GM12878 (cell line): ENCODE measurements around the gene KIF4B. TPM values are rescaled to one million over a fixed set of nuclear protein-coding genes. Genes with fewer than 3 reads are reported as not detected.

Experiments
- ATAC-seq: fragments of 200-7000 bp; cut with Tn5 transposase; 3 replicates; pipeline ENCODE4 v1.9.1; 2020; ENCODE audit warnings: mild to moderate bottlenecking, moderate library complexity
- BruUV-seq: library from RNA; stranded (reverse); fragments of 400-500 nt; replicated peaks from 2 replicates; lab custom pipeline; 2021; lab: Mats Ljungman, UMichigan
- CTCF ChIA-PET: fragments of 300-600 bp; sonication (Branson Sonifier 250); formaldehyde crosslinking; extraction: SDS; loops from one replicate; lab custom pipeline; 2021; ENCODE audit warnings: inconsistent platforms; lab: Yijun Ruan, JAX
- POLR2A ChIA-PET: fragments of 350-600 bp; formaldehyde crosslinking; extraction: SDS; loops from one replicate; lab custom pipeline; 2021; ENCODE audit warnings: inconsistent platforms; lab: Charles Lee
- RAD21 ChIA-PET: fragments of 300-600 bp; sonication (Branson Sonifier 250); formaldehyde crosslinking; loops from one replicate; lab custom pipeline; 2023; ENCODE audit warnings: antibody characterized with exemption; ENCODE audit not compliant: unreplicated experiment; lab: Charles Lee
- SMC1A ChIA-PET: fragments of 300-600 bp; sonication (Branson Sonifier 250); formaldehyde crosslinking; loops from one replicate; lab custom pipeline; 2023; ENCODE audit not compliant: unreplicated experiment, uncharacterized antibody; lab: Charles Lee
- DNase-seq: peaks from one replicate; pipeline ENCODE4 v3.0.0-alpha.2; 2011; ENCODE audit warnings: low read depth, low spot score
- FAIRE-seq: peaks from 3 replicates; lab custom pipeline; 2011; peaks lifted over from hg19 to GRCh38; lab: Jason Lieb, UNC
- H2AFZ ChIP-seq: 2 replicates; pipeline ENCODE4 v1.6.0; 2011; ENCODE audit warnings: low read depth, low read length, control low read depth; ENCODE audit not compliant: control insufficient read depth
- H3K27ac ChIP-seq: 2 replicates; pipeline ENCODE4 v1.5.1; 2011; ENCODE audit warnings: control low read depth; ENCODE audit not compliant: control insufficient read depth, insufficient read depth
- H3K27me3 ChIP-seq, 2 experiments: replicated peaks in 1 of 2; 2 replicates each; pipeline versions ENCODE4 v1.6.0 to v1.6.1; 2011; ENCODE audit warnings: low read length in 1 of 2; ENCODE audit not compliant: control insufficient read depth in 2 of 2, insufficient read depth in 2 of 2
- H3K36me3 ChIP-seq, 2 experiments: 2 replicates each; pipeline ENCODE4 v1.5.1; 2011; ENCODE audit warnings: low read length in 1 of 2; ENCODE audit not compliant: control insufficient read depth in 2 of 2, insufficient read depth in 2 of 2
- H3K4me1 ChIP-seq: 2 replicates; pipeline ENCODE4 v1.6.1; 2011; ENCODE audit warnings: mild to moderate bottlenecking, low read length, moderate library complexity, mixed read lengths; ENCODE audit not compliant: control insufficient read depth, insufficient read depth
- H3K4me2 ChIP-seq: 2 replicates; pipeline ENCODE4 v1.6.0; 2011; ENCODE audit warnings: control low read depth; ENCODE audit not compliant: control insufficient read depth, insufficient read depth
- H3K4me3 ChIP-seq: fragments of 200-600 bp; sonication (generic); 2 replicates; pipeline ENCODE4 v1.5.1; 2016
- H3K79me2 ChIP-seq: 2 replicates; pipeline ENCODE4 v1.6.0; 2011; ENCODE audit warnings: low read length; ENCODE audit not compliant: control insufficient read depth, insufficient read depth
- H3K9ac ChIP-seq: 2 replicates; pipeline ENCODE4 v1.8.0; 2011; ENCODE audit warnings: low read length, control low read depth, mixed read lengths; ENCODE audit not compliant: control insufficient read depth, insufficient read depth
- H3K9me3 ChIP-seq: replicated peaks from 3 replicates; pipeline ENCODE4 v1.5.1; 2011; ENCODE audit warnings: mild to moderate bottlenecking, low read length; ENCODE audit not compliant: control insufficient read depth, insufficient read depth
- H4K20me1 ChIP-seq: 2 replicates; pipeline ENCODE4 v1.6.0; 2011; ENCODE audit not compliant: control insufficient read depth, insufficient read depth
- NKRF ChIP-seq: fragments of 450-650 bp; conservative IDR thresholded peaks from 2 replicates; pipeline ENCODE4 v1.6.1; 2017; ENCODE audit warnings: mild to moderate bottlenecking, moderate library complexity
- NR2C1 ChIP-seq: fragments of 450-650 bp; IDR thresholded peaks from 2 replicates; pipeline ENCODE4 v1.6.1; 2017; ENCODE audit warnings: antibody characterized with exemption, mild to moderate bottlenecking, moderate library complexity
- PAX8 ChIP-seq: fragments of 450-650 bp; IDR thresholded peaks from 2 replicates; pipeline ENCODE4 v1.6.1; 2017; ENCODE audit warnings: mild to moderate bottlenecking, moderate library complexity
- SMAD5 ChIP-seq: IDR thresholded peaks from 2 replicates; pipeline ENCODE4 v1.6.1; 2016; ENCODE audit warnings: antibody characterized with exemption, low read depth
- YBX1 ChIP-seq: fragments of 450-650 bp; IDR thresholded peaks from 2 replicates; pipeline ENCODE4 v1.6.1; 2016; ENCODE audit warnings: antibody characterized with exemption
- WGBS: methylation state at CpG from one replicate; pipeline ENCODE4 v1.1.6; 2016; ENCODE audit warnings: low lambda C conversion rate; ENCODE audit not compliant: insufficient replicate concordance, insufficient coverage; ENCODE audit errors: missing lambda C conversion rate; 5-methylcytosine and 5-hydroxymethylcytosine counted together
- in situ Hi-C: fragments of 300-500 bp; cut with MboI; formaldehyde crosslinking; loops from 9 replicates; pipeline ENCODE4 v1.14.3; 2018; ENCODE audit warnings: mixed read lengths
- intact Hi-C: fragments of 100-400 bp; cut with micrococcal nuclease; formaldehyde crosslinking; loops from one replicate; pipeline ENCODE4 v1.14.2; 2022; ENCODE audit not compliant: unreplicated experiment
- polyA plus RNA-seq, 11 experiments: library from polyadenylated mRNA; depleted of rRNA in 4 of 11; unstranded in 6 of 11; stranded (reverse) in 5 of 11; fragments of >200 nt; fragmentation: Nextera tagmentation in 4 of 11; fragmentation: Illumina TruSeq in 1 of 11; extraction: Ambion mirVana in 4 of 11; extraction: Trizol in 1 of 11; gene quantifications; 1 replicate in 1 of 11; 2 replicates in 10 of 11; pipeline versions ENCODE4 v1.2.1 to v1.2.3, GENCODE V29; 2011 to 2016; ENCODE audit warnings: inconsistent platforms in 2 of 11, missing spikeins in 2 of 11, low read depth in 1 of 11
- total RNA-seq, 4 experiments: library from RNA; depleted of rRNA in 3 of 4; stranded (reverse); fragments of >200 nt in 3 of 4; fragmentation: Illumina TruSeq in 1 of 4; extraction: Trizol in 1 of 4; gene quantifications; 2 replicates each; pipeline versions ENCODE4 v1.2.1 to v1.2.3, GENCODE V29; 2013 to 2021
- TF ChIP-seq, protein P1 (sequence below): IDR thresholded peaks from 2 replicates; pipeline ENCODE4 v1.6.1; 2012; ENCODE audit warnings: mild to moderate bottlenecking, low read depth, low read length

The KIF4B gene
- total and polyA plus RNA-seq, 10 of the 15 experiments (the other 5 are each of a cell fraction or from before 2014, with no cell fraction given), result 0.02 to 0.20 (median 0.05) TPM; not detected in 4

DNA sequence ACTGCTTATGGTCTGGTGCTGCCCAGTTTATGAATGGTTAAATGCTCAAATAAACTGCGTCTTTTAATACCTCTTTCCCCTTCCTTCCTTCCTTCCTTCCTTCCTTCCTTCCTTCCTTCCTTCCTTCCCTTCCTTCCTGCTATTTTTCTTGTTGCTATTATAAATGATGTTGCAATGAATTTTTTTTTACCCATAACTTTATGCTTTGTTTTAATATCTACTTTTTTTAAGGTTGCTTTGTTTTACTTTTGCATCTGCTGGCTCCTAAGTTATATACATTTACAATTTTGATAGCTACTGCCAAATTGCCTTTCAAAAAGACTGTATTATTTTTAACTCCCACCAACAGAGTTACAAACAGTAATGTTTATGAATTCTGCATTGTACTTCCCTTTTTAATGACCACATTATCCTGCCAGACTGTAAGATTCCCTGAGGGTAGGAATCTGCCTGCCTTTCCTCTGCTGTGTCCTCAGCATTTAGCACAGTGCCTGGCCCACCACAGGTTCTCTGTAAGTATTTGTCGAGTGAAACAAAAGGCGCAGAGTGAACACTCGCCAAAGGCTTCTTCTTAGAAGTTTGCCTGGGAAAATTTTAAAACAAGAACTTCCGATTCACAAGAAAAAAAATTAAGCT is 36.9 kb downstream of the KIF4B start (continued):
- TF ChIP-seq, protein P1, sequence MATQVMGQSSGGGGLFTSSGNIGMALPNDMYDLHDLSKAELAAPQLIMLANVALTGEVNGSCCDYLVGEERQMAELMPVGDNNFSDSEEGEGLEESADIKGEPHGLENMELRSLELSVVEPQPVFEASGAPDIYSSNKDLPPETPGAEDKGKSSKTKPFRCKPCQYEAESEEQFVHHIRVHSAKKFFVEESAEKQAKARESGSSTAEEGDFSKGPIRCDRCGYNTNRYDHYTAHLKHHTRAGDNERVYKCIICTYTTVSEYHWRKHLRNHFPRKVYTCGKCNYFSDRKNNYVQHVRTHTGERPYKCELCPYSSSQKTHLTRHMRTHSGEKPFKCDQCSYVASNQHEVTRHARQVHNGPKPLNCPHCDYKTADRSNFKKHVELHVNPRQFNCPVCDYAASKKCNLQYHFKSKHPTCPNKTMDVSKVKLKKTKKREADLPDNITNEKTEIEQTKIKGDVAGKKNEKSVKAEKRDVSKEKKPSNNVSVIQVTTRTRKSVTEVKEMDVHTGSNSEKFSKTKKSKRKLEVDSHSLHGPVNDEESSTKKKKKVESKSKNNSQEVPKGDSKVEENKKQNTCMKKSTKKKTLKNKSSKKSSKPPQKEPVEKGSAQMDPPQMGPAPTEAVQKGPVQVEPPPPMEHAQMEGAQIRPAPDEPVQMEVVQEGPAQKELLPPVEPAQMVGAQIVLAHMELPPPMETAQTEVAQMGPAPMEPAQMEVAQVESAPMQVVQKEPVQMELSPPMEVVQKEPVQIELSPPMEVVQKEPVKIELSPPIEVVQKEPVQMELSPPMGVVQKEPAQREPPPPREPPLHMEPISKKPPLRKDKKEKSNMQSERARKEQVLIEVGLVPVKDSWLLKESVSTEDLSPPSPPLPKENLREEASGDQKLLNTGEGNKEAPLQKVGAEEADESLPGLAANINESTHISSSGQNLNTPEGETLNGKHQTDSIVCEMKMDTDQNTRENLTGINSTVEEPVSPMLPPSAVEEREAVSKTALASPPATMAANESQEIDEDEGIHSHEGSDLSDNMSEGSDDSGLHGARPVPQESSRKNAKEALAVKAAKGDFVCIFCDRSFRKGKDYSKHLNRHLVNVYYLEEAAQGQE, result no peak
- no peak for TF ChIP-seq SMAD5

DNA sequence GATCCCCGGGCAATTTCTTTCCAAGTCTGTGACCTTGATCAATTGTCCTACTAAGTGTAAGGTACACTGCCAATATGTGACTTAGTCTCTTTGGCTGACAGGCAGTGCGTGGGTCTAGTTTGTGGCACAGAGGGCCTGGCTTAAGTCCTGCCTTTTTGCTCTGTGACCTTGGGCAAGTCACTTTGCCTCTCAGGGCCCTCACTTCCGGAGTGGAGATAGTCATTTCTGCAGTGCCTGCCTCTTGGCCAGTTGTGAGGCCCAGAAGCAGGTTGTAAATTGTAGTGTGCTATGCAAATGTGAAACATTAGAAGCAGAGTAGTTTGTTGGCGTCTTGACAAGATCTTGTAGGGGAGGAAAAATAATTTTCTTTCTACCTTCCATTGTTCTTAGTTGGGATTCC is 39.0 kb downstream of the KIF4B start:
- H3K27me3 ChIP-seq, result no peaks in the 10 kb centered on the region; a peak in 2 of 4 replicates
- DNase-seq, result no peak
- TF ChIP-seq NKRF (no peak), NR2C1 (no peak), PAX8 (no peak), YBX1 (no peak)
- TF ChIP-seq, all 136 proteins: peak for 0
- Histone ChIP-seq H3K27ac (no peak overlapping the region), H3K4me1 (no peaks in the 10 kb centered on the region), H3K36me3 (no peaks in the 10 kb centered on the region), H2AFZ (peak overlapping the region; percentile 47; the same call in 1 of the 2 replicates), H3K4me3 (no peak overlapping the region), H3K79me2 (no peaks in the 10 kb centered on the region), H4K20me1 (no peaks in the 10 kb centered on the region), H3K9ac (no peak overlapping the region), H3K4me2 (no peak overlapping the region), H3K9me3 (no peaks in the 10 kb centered on the region)
- peak; percentile 56 for ATAC-seq
- intact Hi-C loops (no loop called here), in situ Hi-C loops (no loop called here)
- RAD21 ChIA-PET, result no interaction called here
- POLR2A ChIA-PET, result no interaction called here
- CTCF ChIA-PET, result no interaction called here
- WGBS, result 20% methylated on average over 4 of the region's 4 CpGs
- BruUV-seq, result no TSS peak
- FAIRE-seq, result no peak
- SMC1A ChIA-PET, result no interaction called here
